ENCODE measurements around the gene AMER2. TPM values are rescaled to one million over a fixed set of nuclear protein-coding genes. Genes with fewer than 3 reads are reported as not detected.

Gene AMER2
- total RNA-seq, 1 experiment from 2014 or later, result not detected

Other genes starting within 250 kb of the AMER2 start
- 0.02 and 0.15 TPM in 2 replicates for gene PABPC3, start 76.2 kb downstream of the AMER2 start, total RNA-seq (2014; rRNA removed; shearing (Covaris generic))
- 20.3 and 20.9 TPM in 2 replicates for gene MTMR6, start 115.2 kb upstream of the AMER2 start, total RNA-seq (2014; rRNA removed; shearing (Covaris generic))
- gene NUP58, start 129.3 kb upstream of the AMER2 start, total RNA-seq (2014; rRNA removed; shearing (Covaris generic)), result 55.5 and 72.1 TPM in 2 replicates
- 0.44 and 0.47 TPM in 2 replicates for gene ATP8A2, start 199.7 kb upstream of the AMER2 start, total RNA-seq (2014; rRNA removed; shearing (Covaris generic))

Data from M059J (cell line).